HG03280 (cell line): ENCODE data around the gene ANKIB1.

Experiments
- ATAC-seq: cut with Tn5 transposase; IDR thresholded peaks from one replicate; pipeline ENCODE4 v1.9.1; 2021; ENCODE audit warnings: mild to moderate bottlenecking, moderate library complexity; ENCODE audit not compliant: unreplicated experiment

Gene ANKIB1

DNA sequence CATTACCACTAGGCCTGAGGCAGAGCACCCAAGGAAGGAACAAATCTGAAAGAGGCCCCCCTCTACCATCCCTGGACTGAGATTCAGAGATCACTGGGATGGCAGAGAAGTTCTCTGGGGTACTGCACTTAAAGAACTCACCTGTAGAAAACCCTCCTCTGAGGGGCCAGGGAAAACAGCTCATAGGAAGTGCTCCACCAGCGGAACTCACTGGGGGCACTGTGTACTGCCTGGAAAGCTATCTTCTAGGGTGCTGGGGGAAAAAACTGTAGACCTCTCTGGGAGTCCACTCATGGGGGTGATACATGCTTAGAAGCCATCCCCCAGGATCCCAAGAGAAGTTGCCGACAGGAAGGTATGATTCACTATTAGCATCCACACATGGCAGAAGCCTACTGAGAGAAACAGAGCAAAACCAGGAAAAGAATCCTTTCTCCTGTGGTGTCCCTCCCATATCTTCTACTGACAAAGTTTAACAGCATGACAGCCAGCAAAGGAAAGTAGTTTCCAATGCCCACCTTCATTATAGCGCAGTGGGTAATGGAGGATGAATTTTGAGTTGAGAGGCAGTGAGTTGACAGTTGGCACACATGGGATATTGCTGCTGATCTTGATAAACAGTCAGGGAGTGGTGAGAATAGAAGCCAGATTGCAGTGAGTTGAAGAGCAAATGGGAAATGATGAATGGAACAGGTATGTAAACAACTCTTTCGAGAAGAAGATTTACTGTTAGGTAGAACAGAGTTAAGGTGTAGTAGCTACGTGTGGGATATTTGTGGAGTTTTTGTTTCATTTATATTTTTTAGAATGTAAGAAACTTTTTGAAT lies 20.9 kb downstream of the ANKIB1 start:
- no peak for ATAC-seq

DNA sequence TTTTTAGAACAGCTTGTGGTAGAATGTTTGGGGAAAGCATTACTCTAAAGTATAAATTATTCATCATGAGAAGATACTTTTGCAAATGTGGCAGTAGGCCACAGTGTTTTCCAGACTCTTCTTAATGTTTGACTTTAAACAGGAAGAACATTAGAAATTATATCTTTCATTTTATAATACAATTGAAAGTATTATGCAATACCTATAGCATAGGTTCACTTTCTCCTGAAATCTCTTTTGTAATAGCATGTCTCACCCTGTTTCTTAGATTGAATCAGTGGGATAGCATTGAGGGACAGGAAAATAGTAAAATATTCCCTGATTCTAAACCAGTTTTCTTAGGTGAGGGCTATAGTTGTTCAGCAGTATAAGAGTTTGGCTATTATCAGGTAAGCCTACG lies 23.1 kb downstream of the ANKIB1 start:
- ATAC-seq = no peak

DNA sequence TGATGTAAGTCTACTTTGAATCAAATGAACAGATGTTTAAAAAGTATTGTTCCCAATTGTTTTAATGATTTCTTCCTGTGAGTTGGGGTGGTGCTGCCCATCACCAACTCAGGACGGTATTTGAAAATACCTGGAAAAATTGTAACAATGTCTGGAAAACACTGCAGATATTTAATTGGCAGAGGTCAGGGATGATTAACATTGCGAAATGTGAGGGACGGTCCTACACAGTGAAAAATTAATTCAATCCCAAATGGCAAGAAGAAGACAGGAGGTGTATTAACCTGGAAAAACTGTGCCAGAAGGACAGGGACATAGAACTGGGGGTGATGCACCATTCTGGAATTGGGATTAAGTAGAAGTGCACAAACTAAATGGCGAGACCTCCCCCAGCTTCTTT lies 29.6 kb downstream of the ANKIB1 start:
- ATAC-seq = no peak

DNA sequence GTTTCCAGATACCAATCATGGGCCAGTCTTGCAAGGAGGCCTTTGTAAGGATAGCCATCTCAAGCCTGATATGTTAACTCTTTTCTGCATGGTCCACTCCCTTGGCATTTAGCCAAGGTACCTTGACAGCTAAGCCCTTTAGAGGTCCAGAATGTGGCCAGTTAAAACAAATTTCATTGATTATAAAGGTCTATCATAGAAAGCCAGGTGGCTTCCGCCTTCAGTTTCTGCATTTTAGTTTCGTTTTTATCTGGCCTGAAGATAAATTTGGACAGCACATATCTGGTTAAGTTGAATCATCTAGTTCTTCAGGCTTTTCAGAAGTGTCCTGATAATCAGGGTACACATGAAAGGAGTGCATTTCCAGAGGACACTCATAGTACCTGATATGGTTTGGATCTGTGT lies 30.7 kb downstream of the ANKIB1 start:
- peak; percentile 72 for ATAC-seq

DNA sequence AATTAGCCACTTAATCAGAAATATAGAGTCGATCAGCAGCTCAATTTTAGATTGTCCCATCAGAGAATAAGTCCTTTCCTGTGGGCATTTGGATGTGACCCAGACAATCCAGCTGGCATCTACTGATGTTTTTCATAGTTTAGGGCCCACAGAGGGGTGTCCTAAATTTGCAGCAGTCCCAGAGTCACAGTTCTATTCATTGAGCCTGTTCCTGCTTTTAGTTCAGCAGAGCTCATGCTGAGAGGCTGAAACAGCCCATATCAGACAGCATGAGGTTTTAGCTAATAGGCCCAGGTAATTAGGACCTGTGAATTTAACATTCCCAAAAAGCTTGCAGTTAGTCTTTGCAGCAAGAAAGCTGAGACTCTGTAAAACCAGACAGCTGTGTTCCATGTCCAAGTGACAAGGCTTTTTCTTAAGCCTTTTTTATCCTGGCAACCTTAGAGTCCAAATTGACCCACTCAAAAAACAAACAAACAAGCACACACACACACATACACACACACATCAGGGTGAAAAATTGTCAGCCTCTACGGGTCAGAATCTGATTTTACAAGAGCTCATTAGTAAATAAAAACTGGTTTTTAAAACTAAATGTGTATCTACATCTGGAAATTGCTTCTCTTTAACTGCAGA lies 33.7 kb downstream of the ANKIB1 start:
- no peak for ATAC-seq

DNA sequence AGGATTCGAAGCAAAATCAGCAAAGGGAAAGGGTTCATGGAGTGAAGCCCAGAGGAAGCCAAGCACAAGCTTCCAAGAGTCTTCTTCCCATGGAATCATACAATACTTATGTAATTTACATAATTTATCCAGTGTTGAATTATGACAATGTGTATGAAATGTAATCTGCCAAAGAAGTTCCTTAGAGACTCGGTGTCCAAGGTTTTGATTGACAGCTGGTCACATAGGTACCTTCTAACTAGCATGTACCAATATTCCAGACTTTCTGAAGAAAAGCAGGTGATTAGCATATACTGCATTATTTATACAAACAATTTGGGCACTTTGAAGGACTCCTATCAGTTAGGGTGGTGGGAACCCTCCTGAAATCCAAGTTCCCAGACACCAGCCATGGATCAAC lies 35.3 kb downstream of the ANKIB1 start:
- no peak for ATAC-seq

DNA sequence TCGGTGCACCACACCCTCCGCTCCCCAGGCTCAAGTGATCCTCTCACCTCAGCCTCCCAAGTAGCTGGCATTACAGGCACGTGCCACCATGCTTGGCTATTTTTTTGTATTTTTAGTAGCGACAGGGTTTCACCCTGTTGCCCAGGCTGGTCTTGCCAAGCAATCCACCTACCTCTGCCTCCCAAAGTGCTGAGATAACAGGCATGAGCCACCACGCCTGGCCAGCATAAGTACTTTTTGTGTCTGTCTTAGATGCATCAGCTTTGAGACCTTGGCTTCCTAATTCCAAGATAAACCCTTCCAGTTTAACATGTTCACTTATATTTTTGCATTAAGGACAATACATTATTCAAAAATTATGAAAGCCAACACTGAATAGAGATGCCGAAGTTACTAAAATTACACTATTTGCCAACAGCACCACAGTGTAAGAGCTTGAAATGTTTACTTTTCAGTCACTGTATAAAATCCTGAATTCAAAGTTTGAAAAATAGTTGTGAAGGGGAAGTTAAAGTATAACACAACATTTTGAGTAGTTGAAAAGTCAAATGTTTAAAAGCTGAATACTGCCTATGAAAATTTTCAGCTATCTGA lies 36.5 kb downstream of the ANKIB1 start:
- no peak for ATAC-seq

DNA sequence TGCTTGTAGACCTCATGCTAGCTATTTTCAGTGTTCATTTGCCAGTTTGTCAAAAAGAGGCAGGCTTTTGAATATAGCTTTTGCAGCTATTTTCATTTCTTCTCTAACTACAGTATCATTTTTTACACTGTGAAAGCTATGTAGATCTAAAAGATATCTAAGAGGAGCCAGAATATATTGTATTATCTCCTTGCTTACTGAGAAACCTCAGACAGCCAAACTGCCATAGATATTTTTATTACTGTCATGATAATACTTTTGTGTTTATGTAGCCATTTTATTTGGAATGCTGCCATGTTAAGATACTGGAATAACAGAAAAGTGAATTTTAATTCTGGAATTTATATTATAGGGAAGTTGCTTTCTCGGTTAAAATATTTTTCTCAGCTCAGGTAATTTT lies 37.2 kb downstream of the ANKIB1 start:
- ATAC-seq = no peak

DNA sequence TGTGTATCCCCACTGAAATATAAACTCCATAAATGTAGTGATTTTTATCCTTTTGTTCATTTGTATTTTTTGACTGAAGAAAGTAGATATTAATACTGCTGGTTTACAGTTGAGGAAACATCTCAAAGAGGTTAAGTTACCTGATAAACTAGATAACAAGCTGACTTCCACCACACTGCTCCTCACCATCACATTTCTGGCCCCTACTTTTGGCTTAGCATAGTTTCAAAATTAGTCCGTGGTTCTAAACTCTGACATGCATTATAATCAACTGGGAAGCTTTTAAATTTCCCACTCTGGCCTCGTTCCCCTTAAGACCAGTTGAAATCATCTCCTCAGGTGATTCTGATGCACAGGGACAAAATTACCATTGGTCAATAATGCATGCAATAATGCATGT lies 43.5 kb downstream of the ANKIB1 start:
- ATAC-seq = no peak

DNA sequence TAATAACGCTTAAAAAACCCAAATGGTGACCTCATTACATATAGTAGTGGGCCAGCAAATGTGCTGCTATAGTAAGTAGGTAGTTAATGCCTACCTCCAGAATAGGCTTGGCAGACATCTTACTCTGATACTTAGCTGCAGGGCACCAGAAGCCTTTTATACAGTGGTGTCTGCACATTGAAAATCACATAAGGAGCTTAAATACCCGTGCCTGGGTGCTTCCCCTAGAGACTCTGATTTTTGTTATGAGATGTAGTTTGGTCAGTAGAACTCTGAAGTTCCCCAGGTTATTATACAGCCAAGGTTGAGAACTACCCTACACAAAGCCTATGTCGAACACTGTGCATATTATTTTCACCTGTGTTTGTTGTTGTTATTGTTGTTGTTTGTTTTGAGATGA lies 47.2 kb downstream of the ANKIB1 start:
- ATAC-seq = no peak

DNA sequence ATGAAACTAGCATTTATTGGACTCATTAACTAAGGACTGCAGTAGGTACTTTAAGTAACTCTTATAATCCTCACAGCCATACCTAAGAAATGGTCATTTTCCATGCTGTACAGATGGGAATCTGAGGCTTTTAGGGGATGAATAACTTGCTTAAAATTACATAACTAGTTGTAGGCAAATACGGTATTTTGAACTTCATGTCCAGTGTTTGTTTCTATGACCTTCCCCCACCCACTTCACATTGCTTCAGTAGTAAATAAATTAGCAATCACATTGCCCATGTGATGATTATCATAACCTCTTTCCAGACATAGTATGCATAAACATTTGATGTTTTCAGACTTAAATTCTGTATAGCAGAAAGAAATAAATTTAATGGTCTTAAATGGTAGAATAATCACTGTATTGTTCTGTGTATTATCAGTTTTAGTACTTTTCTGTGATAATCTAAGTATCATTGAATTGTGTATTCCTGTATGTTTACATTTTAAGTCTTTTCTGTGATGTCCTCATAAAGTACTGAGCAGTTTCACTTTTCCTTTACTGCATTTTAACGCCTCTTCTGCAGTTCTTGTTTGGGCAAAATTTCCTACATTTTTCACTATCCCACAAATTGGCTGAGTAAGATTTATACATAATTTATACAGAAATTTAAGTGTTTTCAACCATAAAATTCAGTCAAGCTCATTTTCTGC lies 48.3 kb downstream of the ANKIB1 start:
- no peak for ATAC-seq

DNA sequence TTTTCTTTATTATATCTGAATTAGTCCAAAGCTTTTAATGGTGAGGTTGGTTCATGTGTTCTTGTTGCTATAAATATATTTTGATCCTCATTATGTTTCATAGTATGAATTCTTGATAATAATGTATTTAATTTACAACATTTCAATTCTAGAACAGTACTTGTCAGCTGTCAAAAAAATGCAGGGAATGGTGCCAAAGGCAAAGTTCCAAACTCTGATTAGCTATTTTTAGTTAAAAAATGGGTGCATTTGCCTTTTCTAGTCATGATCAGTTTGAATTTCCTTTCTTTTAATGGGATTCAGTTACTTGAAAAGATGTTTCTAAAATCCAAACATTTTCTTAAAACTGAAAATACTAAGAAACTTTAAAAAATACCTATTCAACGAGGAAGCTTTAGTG lies 49.6 kb downstream of the ANKIB1 start:
- ATAC-seq = no peak

DNA sequence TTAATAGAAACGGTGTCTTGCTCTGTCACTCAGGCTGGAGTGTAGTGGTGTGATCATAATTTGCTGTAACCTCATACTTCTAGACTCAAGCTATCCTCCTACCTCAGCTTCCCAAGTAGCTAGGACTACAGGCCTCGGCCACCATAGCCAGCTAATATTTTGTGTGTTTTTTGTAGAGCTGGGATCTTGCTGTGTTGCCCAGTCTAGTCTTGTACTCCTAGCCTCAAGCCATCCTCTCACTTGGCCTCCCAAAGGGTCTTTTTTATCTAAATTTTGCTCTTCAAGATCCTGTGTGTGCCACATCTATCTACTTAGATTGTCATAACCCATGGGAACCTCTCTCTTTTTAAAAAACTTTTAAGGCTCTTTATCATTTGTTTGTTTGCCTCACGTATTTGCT lies 50.5 kb downstream of the ANKIB1 start:
- ATAC-seq = no peak

DNA sequence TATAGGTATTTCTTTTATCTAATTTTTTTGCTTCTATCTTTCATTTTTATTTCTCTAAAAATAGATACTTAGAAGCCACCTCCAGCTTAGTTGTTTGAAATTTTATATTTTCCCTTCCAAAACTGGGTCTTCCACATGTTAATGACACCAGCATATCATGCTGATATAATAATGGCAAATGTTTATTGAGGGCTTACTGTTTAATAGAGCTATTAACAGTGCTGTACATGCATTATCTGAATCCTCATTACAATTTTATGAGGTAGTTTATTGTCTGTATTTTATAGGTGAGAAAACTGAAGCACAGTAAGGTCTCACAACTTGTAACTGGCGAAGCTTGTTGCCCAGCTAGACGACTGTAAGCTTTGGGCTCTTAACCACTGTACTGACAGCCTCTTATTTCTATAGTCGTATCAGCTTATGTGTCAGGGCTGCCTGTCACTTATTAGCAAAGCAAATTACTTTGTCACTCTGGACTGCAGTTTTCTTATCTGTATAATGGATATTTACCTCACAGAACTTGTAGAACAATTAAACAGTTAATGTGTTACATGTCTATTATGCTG lies 51.2 kb downstream of the ANKIB1 start:
- no peak for ATAC-seq

DNA sequence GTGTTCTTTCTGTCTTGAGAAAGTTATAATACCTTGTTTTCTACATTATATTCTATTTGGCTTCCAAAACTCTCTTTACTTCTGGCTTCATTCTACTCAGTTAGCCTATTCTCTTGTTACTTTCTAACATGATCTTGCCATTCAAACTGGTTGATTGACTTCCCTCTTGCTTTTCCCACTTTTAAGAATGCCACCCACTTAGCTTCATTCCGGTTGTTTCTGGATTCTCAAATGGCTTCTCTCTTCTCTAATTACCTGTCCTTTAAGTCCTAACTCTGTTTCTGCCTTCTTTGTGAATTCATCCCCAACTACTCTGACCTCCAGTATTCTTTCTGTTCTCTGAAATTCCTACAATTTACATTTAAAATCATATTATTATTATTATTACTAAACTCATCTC lies 52.0 kb downstream of the ANKIB1 start:
- no peak for ATAC-seq

DNA sequence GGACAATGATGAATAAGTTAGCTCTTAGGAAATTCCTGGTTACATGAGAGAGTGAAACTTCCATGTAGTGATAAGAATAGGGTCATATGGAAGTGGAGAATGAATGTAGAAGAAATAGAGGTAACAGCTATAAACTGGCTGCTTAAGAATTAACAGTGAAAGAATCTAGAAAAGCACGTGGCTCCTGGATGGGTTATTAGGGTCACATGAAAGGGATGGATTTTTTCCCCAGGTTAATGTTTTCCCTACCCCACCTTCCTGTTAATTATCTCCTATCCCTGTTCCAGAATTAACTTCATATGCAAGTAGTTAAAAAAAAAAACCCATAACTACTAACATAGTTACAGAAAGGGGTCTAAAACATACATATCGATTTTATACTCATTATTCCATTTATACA lies 58.0 kb downstream of the ANKIB1 start:
- no peak for ATAC-seq

DNA sequence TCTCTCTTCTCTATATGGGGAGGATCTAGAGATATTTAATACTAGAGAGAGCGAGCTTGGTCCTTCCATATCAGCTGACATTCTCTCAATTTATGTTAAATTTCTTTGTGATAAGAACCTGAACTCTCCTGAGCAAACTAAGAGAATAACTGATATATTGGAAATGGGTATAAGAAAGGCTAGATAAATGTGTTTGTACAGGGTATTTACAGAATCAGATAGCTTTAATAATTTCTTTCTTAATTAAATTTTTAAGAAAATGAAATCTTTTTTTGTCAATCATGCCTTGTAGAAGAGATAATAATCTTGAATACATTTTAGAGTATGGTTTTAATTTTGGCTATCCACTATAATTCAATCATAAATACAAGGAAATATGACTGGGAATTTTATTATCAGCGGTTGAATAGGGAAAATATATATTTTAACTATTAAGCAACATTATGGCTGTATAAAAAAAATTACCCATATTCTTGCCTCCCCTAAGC lies 58.7 kb downstream of the ANKIB1 start:
- ATAC-seq = no peak

DNA sequence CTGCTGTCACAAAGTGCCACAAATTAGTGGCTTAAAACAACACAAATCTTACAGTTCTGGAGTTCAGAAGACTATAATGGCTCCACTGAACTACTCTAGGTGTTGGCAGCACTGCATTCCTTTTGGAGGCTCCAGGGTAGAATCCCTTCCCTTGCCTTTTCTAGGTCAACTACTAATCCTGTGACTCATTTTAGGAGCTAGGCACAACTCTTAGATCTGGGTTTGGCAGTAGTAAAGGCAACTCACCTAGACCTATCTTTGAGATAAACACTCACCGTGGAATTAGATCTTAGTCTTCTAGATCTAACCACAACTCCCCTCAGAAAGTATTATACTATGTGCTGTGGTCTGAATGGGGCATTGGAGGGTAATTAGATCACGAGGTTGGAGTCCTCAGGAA lies 60.4 kb downstream of the ANKIB1 start:
- no peak for ATAC-seq

DNA sequence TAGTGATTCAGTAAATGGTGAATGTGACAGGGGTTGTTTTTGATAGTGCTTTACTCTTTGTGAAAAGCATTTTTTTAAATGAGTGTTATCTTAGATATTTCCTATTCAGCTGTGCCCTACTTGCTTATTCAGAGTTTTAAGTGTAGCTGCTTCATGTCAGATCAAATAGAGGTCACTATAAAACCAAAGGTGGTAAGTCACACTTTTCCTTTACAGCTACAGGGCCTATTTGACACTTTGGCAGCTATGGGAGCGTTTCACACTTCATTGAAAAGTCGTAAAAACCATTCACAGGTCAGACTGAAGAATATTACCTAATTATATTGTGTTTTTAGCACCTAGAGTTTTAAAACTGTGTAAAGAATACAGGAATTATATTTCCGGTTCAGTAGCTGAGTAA lies 67.3 kb downstream of the ANKIB1 start:
- no peak for ATAC-seq

DNA sequence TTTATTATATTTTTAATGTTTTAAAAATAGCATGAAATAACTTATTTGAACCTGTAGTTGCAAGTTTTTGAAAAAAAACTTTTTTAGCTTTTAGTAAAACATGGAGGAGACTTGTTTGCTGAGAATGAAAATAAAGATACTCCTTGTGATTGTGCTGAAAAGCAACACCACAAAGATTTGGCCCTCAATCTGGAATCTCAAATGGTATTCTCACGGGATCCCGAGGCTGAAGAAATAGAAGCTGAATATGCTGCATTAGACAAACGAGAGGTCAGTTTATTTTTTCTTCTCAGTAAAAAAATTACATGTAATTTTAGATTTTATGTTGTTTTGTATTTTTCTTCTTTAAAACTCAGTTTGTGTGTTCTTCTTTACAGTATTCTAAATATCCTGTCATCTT lies 73.5 kb downstream of the ANKIB1 start:
- no peak for ATAC-seq

DNA sequence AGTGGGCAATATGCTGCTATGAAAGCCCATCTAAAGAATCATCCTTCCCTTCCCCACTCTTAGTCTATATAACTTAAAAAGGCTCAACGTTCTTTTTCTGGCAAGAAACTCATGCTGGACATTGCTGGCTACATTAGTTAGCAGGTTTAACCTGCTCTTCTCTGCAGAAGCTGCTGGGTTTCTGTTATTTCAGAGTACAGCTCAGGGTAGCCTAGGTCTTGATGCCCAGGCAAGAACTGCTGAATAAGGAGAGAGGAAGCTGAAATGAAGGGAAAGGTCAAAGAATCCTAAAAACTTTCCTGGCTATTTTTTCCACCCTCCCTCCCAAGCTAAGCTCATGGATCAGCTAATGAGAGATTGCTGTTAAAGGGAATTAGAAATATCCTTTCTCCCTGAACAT lies 79.4 kb downstream of the ANKIB1 start:
- no peak for ATAC-seq
